NCI-H1930 (cell line): ENCODE measurements around the gene STT3A.
"Not testable (repeated sequence)": the region's sequence is repeated elsewhere in the genome, so short reads cannot be mapped to it uniquely, and the experiment has no call there.

Source experiments
- DNase-seq, 2 experiments: peaks; one replicate each; lab custom pipeline; 2025; lab: John Stamatoyannopoulos, UW

The STT3A gene

DNA sequence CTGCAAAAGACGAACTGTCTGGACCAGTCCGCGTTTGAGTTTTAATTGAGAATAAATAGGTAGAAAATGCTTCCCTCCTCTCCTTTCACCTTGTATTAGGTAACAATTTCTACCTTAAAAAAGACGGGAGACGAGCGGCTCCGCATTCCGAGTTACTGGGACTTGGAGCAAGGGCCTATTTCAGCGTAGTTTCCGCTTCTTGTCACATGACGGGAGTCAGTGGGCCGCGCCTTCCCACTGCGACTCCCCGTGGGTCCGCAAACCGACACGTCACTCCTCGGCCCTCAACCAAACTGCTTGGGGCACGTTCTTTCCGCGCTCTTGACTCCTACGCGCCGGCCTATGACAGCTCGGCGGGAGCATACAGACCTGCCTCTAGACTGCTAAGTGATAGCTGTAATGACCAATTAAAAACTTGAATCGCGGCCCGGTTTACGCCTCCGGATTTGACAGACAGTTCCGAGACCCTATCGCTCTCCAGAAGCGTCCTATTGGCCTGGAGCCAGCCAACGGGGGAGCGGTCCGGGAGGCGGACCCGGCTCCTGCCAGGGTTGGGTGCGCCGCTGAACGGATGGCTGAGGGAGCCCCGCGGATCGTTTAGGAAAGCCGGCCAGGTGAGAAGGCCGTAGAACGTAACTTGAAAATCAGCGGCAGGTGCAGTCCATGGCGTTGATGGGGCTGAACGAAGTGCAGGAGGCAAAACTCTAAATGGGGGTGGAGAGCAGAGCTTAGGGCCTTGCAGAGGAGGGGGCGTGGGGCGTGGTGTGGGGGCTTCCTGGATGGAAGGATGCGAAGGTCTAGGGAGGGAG lies at the start of gene STT3A:
Gene STT3A (plus strand): TSS at position 548 of the 809 bp plus-strand sequence. CDS start 3,064 bp downstream, outside the sequence.
- peak; percentile 99 for DNase-seq

DNA sequence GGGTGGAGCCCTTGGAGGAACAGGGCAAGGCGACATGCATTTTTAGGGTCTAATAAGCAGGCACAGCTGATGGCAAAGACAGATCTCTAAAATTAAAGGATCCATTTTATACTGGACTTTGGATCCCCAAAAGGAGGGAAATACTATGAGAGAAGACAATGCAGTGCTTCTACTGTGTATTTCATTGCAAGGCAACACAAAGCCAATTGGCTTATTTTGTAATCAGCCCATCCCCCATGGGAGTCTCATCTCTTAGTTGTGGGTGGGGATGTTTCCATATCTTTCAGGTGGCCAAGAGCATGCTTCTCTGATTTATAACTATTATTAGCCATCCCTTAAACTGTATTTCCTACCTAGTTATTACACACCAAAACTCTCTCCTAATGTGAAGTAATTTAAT lies 41.9 kb upstream of the STT3A start:
- DNase-seq: no peak

DNA sequence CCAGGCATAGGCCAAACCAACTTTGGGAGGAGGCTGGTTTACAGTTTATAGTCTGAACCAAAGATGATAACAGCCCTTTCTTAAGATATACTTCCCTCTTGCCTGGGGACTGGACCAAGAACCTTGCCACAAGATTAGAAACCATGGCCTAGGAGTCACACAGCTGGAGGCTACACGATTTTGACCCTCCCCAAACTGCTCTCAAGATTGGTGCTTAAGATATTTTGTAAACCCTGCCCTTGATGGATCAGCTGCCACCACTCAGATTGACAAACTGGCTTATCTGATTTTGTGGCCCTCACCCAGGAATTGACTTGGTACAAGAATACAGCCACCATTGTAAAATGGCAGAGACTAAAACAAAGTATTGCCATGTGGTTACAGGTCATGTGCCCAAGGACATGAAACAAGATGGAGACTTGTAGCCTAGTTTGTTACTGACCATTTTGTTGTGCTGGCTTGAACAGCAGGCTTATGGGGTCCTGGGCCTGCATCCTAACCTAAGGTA lies 40.8 kb upstream of the STT3A start:
- no peak for DNase-seq

DNA sequence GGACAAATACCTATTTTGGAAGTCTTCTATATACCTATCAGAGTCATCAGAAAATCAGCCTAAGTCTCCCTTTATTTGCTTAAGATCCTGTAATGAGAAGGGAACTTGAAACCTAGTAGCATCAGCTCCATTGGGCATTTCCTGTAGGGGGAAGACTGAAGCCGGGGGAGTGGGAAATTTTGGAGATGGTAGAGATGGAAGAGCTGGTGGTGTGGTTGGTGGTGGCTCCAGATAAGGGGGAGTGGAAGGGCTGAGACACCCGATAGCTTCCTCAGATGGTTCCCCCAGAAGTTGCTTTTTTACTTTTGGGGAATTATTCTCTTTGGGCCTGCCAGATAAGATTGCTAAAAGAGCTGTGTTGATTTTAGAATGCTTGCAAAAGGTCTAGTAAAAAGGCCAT lies 39.7 kb upstream of the STT3A start:
- no peak for DNase-seq

DNA sequence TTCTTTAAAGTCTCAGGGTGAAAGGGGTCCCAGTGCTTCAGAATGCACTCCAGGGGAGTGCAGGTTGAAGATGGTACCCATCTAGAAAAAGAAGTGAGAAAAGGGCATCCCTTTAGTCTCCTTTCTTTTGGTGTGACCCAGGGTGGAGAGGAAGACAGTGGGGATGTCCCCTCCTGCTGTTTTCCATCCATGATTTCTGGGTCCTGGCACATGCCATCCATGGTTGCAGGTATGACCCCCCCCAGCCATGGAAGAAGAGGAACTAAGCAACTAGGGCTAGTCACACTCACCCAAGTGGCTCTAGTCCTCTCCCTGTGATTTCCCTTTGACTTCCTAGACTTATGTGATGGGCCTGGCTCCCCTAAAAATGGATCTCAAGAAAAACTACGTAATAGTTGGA lies 39.3 kb upstream of the STT3A start:
- no peak for DNase-seq

DNA sequence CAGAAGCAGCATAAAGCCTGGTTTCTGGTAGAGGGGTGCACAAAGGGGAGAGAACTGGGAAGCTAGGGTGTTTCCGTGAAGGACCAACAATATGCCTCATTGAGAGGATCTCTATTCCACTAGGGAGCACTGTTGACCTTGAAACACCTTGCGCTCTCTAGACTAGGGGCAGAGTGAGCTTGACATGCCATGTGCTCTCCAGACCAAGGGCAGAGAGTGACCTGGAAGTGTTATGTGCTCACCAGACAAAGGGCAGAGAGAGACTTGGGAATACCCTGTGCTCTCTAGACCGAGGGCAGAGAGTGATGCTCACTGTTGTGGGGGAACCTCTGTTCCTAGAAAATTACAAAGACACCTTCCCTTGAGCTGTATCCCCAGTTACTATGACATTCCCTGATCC lies 38.6 kb upstream of the STT3A start:
- DNase-seq: no peak

DNA sequence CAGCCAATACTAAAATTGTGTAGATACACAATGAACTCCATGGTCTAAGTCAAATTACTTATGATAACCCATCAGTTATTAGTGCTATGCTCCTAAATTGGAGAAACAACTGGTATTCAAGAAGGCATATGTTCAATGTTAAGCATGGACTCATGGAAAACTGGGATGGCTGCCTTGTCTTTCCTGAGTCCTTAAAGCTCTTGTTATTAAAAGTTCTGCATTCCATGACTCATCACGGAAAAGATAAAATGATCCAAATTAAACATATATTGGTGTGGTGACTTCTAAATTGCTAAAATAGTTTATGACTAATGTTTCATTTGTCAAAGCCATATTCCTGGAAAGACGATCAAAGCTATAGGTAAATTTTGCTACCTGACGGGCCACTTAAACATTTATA lies 32.8 kb upstream of the STT3A start:
- DNase-seq: no peak

DNA sequence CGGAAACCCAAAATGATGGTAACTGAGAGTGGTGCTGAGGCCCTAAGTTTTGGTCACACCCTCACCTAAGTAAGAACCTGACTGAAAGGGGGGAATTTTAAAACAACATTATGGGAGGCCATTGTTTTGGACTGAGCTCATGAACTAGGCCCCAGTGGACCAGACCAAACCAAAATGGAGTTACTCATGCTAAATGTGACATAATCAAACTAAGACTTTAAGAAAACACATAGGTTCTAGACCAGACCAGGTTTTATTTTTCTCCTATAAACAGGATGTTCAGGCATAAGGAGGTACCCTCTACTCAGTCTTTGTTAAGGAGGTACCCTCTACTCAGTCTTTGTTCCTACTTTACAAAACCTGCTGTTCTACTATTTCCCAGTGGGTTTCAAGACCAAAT lies 30.7 kb upstream of the STT3A start:
- no peak for DNase-seq

DNA sequence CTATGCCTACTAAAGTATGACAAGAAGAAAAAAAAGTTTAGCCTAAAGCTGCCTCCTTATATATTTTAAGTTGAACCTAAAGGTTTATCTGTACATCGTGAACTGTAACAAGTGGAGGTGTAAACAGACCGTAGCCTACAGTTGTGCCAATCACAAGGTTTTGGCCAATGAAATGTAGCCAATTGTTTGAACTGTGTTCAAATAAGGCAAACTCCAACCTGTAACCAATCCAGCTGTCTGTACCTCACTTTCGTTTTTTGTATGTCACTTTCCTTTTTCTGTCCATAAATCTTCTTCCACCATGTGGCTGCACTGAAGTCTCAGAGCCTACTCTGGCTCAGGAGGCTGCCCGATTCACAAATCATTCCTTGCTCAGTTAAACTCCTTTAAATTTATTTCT lies 30.2 kb upstream of the STT3A start:
- no peak for DNase-seq

DNA sequence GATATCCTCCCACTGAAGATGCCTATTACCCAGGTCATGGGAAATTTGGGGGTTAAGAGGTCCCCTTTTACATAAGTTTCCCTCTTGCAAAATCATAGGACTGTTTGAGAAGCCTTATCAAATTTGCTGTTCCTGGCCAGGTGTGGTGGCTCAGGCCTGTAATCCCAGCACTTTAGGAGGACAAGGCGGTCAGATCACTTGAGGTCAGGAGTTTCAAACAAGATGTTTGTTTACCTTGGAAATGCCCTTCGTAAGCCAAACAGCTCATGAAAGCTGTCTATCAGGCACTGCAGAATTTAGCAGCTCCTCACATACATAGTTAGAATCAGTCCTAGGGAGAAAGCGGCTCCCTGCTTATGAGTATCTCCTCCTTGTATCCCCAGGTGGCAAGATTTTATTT lies 28.3 kb upstream of the STT3A start:
- no peak for DNase-seq

DNA sequence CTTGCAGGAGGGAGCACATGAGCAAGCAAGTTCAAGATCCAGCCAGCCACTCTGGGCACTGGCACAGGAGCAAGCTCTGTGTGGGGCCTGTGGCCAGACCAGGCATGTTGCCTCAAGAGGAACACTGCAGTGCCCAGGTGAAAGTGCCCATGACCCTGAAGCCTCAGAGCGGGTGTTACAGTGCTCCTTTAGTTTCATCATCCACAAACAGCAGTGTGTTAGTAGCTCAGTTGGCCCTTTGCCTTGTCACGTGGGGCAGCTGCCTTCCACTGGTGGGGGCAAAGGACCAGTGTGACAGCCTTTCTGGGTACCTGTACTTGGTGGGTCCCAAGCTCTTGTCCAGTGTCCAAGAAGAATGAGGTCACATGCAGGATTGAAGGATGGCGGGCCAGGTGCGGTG lies 26.4 kb upstream of the STT3A start:
- no peak for DNase-seq

DNA sequence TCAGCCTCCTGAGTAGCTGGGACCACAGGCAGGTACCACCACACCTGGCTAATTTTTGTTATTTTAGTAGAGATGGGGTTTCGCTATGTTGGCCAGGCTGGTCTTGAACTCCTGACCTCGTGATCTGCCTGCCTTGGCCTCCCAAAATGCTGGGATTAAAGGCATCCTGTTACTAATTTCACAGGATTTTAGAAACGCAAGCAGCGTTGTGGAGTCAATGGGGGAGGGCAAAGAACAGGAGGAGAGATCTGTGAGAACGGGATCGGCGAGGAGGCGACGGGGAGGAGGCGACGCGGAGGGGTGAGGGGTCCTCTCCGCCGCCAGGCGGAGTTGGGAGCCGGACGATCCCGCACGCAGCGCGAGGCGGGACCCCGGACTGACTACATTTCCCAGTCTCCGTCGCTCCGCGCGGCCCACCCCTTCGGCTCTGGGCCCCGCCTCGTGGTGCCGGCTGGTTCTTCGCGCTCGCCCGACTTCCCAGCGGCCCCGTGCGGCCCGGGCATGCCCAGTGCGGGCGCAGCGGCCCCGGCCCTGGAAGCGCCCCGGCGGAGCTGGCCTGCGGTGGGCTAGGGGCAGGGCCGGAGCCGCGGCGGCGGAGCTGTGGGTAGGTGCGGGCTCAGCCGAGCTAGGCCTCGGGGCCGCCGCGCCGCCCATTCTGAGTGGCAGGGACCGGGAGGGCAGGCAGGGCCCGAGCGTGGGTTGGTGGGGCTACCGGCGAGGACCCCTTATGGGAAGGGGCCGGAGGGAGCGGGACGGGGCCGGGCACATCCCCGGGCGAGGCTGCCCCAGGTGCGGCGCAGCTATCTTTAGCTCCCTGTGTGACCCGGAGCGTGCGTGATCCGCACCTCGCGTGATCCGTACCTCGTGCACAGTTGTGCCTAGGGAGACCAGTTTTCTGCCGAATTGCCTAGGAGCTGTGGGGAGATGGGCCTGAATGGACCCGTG lies 23.4 kb upstream of the STT3A start, which contains the start of gene EI24:
Gene EI24 (plus strand): TSS at position 508 of the 945 bp plus-strand sequence. CDS start 3,051 bp downstream, outside the sequence.
- DNase-seq: peak; percentile 84 to 91

DNA sequence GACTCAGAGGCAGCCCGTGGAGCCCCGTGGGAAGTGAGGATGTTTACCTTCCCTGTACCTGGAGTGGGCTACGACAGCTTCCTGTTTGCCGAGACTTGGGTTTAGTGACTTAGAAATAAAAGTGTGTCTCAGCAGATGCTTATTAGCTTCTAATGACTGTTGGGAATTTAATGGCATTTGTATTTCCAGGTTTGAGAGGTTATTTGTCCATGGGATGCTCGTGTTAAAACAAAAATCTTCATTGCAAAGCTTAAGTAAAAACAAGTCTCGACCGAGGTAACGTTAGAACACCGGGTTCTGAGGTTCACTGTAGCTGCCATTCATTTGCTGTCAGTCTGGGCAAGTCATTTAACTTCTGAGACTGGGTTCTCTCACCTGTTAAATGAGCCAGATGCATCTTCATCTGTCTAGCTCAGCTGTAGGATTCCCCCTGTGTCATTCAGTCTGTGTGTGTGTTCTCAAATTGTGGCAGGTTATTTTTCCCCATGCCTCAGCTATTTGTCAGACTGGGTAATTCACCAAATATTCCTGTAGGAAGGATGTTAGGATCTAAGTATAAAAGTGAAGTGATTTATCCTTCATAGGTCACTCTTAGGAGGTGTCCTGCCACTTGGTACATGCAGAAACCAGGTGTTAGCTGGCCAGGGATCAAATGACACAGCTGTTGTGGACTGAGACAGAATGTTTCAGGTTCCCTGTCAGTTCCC lies 22.6 kb upstream of the STT3A start:
- no peak for DNase-seq

DNA sequence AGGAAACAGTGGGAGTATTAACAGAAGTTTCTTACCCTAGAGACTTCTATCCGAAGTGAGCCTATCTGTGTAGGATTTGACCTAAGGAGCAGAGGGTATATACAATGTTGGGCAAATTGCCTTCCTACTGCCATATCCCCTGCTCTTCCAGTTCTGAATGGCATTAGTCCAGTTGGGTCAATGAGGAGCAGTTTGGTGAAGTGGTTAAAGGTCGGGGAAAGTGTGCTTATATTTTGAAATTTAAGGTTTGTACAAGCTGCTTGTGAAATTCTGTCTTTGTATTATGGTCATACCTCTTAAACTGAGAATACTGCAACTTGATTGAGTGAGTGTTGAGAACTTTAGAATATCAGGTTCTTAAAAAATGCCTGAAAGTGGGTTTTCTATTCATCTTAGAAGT lies 21.7 kb upstream of the STT3A start:
- no peak for DNase-seq

DNA sequence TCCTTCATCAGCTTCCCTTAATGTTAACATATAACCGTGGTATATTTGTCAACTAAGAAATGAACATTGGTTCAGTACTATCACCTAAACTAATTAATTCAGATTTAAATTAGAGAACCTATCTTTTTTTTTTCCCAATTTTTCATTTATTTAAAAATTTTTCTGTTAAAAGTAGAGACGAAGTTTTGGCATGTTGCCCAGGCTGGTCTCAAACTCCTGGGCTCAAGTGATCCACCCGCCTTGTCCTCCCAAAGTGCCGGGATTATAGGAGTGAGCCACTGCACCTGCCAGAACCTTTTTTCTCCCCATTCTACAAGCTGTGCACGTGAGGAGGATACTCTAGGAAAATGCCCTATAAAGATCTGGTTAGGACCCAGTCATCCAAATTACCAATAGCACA lies 19.7 kb upstream of the STT3A start:
- no peak for DNase-seq

DNA sequence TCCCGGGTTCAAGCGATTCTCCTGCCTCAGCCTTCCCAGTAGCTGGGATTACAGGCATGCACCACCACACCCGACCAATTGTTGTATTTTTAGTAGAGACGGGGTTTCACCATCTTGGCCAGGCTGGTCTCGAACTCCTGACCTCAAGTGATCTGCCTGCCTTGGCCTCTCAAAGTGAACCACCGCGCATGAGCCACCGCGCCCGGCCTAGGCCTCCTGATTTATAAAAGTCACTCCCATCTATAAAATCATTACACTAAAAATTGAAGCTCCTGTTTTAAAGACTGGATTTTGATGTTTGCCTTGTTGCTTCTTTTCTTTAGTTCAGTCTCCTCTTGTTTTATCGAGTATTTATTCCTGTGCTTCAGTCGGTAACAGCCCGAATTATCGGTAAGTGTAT lies 15.5 kb upstream of the STT3A start:
- not testable (repeated sequence) for DNase-seq

DNA sequence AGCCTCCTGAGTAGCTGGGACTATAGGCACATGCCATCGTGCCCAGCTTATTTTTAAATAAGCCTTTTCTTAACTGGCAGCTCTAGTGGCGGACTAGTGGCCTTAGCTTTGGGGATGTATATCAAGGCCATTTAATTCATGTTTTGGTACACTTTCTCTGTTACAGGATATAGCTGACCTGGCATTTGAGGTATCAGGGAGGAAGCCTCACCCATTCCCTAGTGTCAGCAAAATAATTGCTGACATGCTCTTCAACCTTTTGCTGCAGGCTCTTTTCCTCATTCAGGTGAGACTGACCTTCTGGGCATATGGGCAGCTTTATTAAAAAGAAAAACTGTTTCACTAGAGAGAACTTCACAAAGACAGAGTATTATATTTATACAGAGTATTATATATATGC lies 13.9 kb upstream of the STT3A start:
- no peak for DNase-seq

DNA sequence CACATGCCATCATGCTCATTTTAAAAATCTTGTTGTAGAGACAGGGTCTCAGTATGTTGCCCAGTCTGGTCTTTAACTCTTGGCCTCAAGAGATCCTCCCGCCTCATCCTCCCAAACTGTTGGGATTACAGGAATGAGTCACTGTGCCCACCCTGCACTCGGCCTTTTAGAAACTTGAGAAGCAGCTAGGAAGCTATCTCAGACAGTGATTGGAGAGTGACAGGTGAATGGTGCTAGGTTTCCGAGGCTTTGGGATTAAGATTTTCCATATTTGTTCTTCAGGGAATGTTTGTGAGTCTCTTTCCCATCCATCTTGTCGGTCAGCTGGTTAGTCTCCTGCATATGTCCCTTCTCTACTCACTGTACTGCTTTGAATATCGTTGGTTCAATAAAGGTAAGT lies 12.8 kb upstream of the STT3A start:
- no peak for DNase-seq

DNA sequence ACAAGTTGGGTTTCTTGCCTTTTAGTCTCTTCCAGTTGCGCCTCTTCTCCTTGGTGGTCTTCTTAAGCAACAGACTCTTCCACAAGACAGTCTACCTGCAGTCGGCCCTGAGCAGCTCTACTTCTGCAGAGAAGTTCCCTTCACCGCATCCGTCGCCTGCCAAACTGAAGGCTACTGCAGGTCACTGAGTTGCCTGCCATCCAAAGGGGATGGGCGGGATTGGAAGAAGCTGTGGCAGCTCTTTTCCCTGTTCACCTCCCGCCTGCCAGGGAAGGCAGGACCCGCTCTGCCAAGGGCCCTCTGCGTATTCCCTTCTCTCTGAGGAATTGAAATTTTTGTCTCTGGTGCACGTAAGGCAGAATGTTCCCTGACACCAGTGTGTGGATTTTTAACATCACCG lies 9.2 kb upstream of the STT3A start:
- no peak for DNase-seq

DNA sequence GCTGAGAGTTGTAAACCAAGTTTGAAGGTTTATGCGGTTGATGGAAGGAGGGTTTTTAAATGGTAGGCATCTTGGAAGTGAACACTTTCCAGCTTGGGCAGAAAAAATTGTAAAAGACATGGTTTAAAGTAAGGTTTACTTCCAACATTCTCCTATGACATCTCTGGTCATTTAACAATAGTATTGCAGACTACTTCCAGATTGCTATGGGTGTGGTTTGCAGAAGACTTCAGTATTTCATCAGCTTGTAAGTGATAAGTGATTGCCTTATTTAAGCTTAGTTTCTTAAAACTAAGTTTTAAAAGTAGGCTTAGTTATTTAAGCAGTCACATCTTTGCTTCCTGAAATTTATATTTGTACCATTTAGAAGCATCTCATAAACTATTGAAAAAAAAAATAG lies 7.2 kb upstream of the STT3A start:
- DNase-seq: no peak

DNA sequence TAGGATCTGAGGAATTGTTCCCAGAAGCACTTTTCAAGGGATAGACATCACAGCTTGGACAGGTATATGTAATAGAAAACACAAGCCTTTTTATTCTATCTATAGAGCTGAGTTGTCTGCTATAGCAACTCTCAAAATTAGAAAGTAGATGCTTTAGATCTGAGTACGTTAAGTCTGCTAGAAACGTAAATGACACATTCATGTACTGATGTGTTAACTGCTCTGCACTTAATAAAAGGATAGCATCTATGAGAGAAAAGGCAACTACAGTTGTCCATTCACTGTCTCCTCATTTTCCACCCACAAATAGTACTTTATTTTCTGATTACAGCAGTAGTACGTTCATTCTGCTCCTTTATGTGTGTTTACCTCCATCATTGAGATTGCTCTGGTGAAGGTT lies 6.0 kb upstream of the STT3A start:
- no peak for DNase-seq

DNA sequence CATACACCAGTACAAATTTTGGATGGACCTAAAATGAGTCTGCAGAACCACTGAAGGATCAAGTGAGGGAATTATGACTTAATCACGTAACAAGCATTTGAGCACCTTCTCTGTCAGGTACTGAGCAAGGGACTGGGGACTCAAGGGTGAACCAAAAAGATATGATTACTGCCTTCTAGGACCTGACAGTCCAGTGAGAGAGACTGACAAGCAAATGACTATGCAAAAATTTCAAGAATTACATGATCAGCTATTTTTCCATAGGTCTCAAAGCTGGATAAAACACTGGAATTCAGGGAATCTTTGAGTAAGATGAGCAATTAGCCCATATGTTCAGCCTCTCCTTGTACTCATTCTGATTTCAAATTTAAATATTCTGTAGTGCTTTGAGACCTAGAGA lies 5.2 kb upstream of the STT3A start:
- no peak for DNase-seq
